Measurements from ENCODE around the gene FMN1.

The FMN1 gene

GRCh38 chr15:33013827-33014445 lies 180.6 kb downstream of the FMN1 start:
- TF ChIP-seq NFIC (IDR thresholded peaks at IDR 0.05) (no peak), RAD21 (IDR thresholded peaks at IDR 0.05; ENCODE audit: low read depth) (no peak), YY1 (IDR thresholded peaks at IDR 0.05; ENCODE audit: low read depth) (no peak), CEBPB (IDR thresholded peaks at IDR 0.05) (no peak), ZBTB7A (IDR thresholded peaks at IDR 0.05; ENCODE audit: low read depth) (no peak), TAF1 (IDR thresholded peaks at IDR 0.05; ENCODE audit: low read depth) (no peak), USF1 (IDR thresholded peaks at IDR 0.05) (no peak), EGR1 (IDR thresholded peaks at IDR 0.05) (no peak), FOXM1 (IDR thresholded peaks at IDR 0.05; ENCODE audit: borderline replicate concordance, low read depth) (no peak), TCF12 (IDR thresholded peaks at IDR 0.05; ENCODE audit: low read depth) (no peak), EP300 (IDR thresholded peaks at IDR 0.05; ENCODE audit: borderline replicate concordance) (no peak), TEAD4 (IDR thresholded peaks at IDR 0.05) (no peak), CREB1 (IDR thresholded peaks at IDR 0.05; ENCODE audit: low read depth) (no peak)
- TF ChIP-seq, protein P1, sequence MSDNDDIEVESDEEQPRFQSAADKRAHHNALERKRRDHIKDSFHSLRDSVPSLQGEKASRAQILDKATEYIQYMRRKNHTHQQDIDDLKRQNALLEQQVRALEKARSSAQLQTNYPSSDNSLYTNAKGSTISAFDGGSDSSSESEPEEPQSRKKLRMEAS (IDR thresholded peaks at IDR 0.05), result no peak
- TF ChIP-seq, protein P2, sequence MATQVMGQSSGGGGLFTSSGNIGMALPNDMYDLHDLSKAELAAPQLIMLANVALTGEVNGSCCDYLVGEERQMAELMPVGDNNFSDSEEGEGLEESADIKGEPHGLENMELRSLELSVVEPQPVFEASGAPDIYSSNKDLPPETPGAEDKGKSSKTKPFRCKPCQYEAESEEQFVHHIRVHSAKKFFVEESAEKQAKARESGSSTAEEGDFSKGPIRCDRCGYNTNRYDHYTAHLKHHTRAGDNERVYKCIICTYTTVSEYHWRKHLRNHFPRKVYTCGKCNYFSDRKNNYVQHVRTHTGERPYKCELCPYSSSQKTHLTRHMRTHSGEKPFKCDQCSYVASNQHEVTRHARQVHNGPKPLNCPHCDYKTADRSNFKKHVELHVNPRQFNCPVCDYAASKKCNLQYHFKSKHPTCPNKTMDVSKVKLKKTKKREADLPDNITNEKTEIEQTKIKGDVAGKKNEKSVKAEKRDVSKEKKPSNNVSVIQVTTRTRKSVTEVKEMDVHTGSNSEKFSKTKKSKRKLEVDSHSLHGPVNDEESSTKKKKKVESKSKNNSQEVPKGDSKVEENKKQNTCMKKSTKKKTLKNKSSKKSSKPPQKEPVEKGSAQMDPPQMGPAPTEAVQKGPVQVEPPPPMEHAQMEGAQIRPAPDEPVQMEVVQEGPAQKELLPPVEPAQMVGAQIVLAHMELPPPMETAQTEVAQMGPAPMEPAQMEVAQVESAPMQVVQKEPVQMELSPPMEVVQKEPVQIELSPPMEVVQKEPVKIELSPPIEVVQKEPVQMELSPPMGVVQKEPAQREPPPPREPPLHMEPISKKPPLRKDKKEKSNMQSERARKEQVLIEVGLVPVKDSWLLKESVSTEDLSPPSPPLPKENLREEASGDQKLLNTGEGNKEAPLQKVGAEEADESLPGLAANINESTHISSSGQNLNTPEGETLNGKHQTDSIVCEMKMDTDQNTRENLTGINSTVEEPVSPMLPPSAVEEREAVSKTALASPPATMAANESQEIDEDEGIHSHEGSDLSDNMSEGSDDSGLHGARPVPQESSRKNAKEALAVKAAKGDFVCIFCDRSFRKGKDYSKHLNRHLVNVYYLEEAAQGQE (IDR thresholded peaks at IDR 0.05; ENCODE audit: low read depth), result no peak

GRCh38 chr15:33011976-33012375 lies 182.5 kb downstream of the FMN1 start:
- TF ChIP-seq NFIC (IDR thresholded peaks at IDR 0.05) (no peak), RAD21 (IDR thresholded peaks at IDR 0.05; ENCODE audit: low read depth) (no peak), EP300 (IDR thresholded peaks at IDR 0.05; ENCODE audit: borderline replicate concordance) (no peak), YY1 (IDR thresholded peaks at IDR 0.05; ENCODE audit: low read depth) (no peak), TCF12 (IDR thresholded peaks at IDR 0.05; ENCODE audit: low read depth) (no peak), FOXM1 (IDR thresholded peaks at IDR 0.05; ENCODE audit: borderline replicate concordance, low read depth) (no peak), ZBTB7A (IDR thresholded peaks at IDR 0.05; ENCODE audit: low read depth) (no peak)
- TF ChIP-seq, protein P2 (IDR thresholded peaks at IDR 0.05; ENCODE audit: low read depth), result no peak

DNA sequence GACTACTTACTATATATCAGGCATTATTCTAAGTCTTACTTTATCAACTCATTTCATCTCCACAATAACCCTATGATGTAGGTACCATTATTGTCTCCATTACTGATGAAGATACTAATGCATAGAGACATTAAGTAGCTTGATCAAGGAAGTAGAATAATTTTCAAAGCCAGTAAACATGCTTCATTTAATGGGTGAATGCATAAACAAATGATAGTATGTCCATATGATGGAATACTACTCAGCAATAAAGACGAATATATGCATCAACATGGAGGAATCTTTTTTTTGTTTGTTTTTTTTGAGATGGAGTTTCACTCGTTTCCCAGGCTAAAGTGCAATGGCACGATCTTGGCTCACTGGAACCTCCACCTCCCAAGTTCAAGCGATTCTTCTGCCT lies 184.9 kb downstream of the FMN1 start:
- no peak for TF ChIP-seq FOXM1 (IDR thresholded peaks at IDR 0.05; ENCODE audit: borderline replicate concordance, low read depth)
- TF ChIP-seq USF1 (IDR thresholded peaks at IDR 0.05), result no peak
- TF ChIP-seq TCF12 (IDR thresholded peaks at IDR 0.05; ENCODE audit: low read depth), result no peak

GRCh38 chr15:33009026-33009425 lies 185.5 kb downstream of the FMN1 start:
- no peak for TF ChIP-seq CREB1 (IDR thresholded peaks at IDR 0.05; ENCODE audit: low read depth)
- TF ChIP-seq RAD21 (IDR thresholded peaks at IDR 0.05; ENCODE audit: low read depth), result no peak
- TF ChIP-seq USF1 (IDR thresholded peaks at IDR 0.05), result no peak
- TF ChIP-seq FOXM1 (IDR thresholded peaks at IDR 0.05; ENCODE audit: borderline replicate concordance, low read depth), result no peak
- TF ChIP-seq NFIC (IDR thresholded peaks at IDR 0.05), result no peak
- no peak for TF ChIP-seq YY1 (IDR thresholded peaks at IDR 0.05; ENCODE audit: low read depth)
- no peak for TF ChIP-seq ZBTB7A (IDR thresholded peaks at IDR 0.05; ENCODE audit: low read depth)
- TF ChIP-seq, protein P1 (IDR thresholded peaks at IDR 0.05), result no peak
- TF ChIP-seq EGR1 (IDR thresholded peaks at IDR 0.05), result no peak
- TF ChIP-seq TEAD4 (IDR thresholded peaks at IDR 0.05), result no peak
- TF ChIP-seq EP300 (IDR thresholded peaks at IDR 0.05; ENCODE audit: borderline replicate concordance), result no peak
- no peak for TF ChIP-seq TAF1 (IDR thresholded peaks at IDR 0.05; ENCODE audit: low read depth)
- no peak for TF ChIP-seq TCF12 (IDR thresholded peaks at IDR 0.05; ENCODE audit: low read depth)

DNA sequence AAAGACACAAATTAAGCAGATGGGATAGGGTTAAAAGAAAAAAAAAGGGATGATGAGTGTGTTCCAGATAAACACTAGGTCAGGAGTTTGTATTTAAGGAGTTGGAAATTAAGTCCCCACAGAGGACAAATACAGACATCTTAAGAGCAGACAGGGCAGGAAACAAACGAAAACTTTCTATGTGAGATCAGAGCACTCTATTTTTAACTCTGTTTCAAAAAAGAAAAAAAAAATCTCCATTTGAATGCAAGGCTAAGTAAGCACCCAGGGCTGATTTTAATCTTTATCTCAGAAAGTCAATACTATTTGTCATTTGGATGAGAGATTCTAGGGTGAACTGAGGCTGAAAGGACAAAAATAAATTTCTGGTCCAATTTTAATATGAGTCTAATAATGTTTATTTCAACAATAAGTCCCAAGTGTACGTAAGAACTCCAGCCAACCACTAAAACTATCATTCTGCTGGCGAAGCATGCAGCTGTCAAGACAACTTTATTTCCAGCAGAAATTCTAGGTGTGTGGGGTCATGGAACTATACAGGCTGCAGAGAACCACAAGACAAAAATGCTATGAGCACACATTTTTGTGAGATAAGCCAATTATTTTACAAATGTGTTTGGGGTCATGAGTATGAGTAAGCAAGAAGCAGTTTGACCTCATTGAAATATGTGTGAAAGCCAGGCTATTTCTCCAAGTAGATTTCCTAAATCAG lies 186.1 kb downstream of the FMN1 start:
- TF ChIP-seq, protein P2 (IDR thresholded peaks at IDR 0.05; ENCODE audit: low read depth), result no peak
- TF ChIP-seq, protein P1 (IDR thresholded peaks at IDR 0.05), result no peak
- TF ChIP-seq NFIC (IDR thresholded peaks at IDR 0.05), result no peak
- no peak for TF ChIP-seq ZBTB7A (IDR thresholded peaks at IDR 0.05; ENCODE audit: low read depth)
- TF ChIP-seq TAF1 (IDR thresholded peaks at IDR 0.05; ENCODE audit: low read depth), result no peak
- TF ChIP-seq EP300 (IDR thresholded peaks at IDR 0.05; ENCODE audit: borderline replicate concordance), result no peak
- TF ChIP-seq FOXM1 (IDR thresholded peaks at IDR 0.05; ENCODE audit: borderline replicate concordance, low read depth), result no peak
- no peak for TF ChIP-seq TCF12 (IDR thresholded peaks at IDR 0.05; ENCODE audit: low read depth)
- TF ChIP-seq CREB1 (IDR thresholded peaks at IDR 0.05; ENCODE audit: low read depth), result no peak
- no peak for TF ChIP-seq CEBPB (IDR thresholded peaks at IDR 0.05)
- TF ChIP-seq TEAD4 (IDR thresholded peaks at IDR 0.05), result no peak
- TF ChIP-seq EGR1 (IDR thresholded peaks at IDR 0.05), result no peak
- no peak for TF ChIP-seq USF1 (IDR thresholded peaks at IDR 0.05)
- no peak for TF ChIP-seq YY1 (IDR thresholded peaks at IDR 0.05; ENCODE audit: low read depth)
- no peak for TF ChIP-seq RAD21 (IDR thresholded peaks at IDR 0.05; ENCODE audit: low read depth)

All from Ishikawa (cell line).